ENCODE measurements around the gene LSM14B. TPM values are rescaled to one million over a fixed set of nuclear protein-coding genes. Genes with fewer than 3 reads are reported as not detected.
A peak's percentile ranks its signal among the peaks of the same experiment; 100 is the strongest.

The LSM14B gene
- total RNA-seq, 2 donors from 2014 or later: 26.1 to 26.8 TPM

DNA sequence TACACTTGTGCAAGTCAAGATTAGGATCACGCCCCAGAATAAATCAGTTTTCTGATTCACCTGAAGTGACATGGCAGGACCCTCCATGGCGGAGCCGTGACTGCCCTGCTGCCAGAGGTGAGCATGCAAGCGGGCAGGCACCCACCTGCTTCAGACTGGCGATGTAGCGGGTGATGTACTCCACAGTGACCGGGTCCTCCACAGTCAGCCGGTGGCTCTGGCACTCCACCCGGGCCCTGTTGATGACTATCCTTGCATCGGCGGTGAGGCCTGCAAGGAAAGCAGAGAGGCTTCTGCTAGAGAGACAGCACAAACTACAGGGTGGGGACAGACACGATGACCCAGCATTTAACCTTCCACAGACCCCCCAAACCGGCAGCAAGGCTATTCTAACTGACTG, 17.4 kb downstream of the LSM14B start:
- H3K36me3 ChIP-seq: peaks cover 63% of the 10 kb centered on the region
- no peak overlapping the region for H3K4me3 ChIP-seq
- H3K9me3 ChIP-seq: no peaks in the 10 kb centered on the region
- H3K27ac ChIP-seq: no peak overlapping the region
- no peak for DNase-seq (ENCODE audit: low spot score)
- TF ChIP-seq, protein P1, sequence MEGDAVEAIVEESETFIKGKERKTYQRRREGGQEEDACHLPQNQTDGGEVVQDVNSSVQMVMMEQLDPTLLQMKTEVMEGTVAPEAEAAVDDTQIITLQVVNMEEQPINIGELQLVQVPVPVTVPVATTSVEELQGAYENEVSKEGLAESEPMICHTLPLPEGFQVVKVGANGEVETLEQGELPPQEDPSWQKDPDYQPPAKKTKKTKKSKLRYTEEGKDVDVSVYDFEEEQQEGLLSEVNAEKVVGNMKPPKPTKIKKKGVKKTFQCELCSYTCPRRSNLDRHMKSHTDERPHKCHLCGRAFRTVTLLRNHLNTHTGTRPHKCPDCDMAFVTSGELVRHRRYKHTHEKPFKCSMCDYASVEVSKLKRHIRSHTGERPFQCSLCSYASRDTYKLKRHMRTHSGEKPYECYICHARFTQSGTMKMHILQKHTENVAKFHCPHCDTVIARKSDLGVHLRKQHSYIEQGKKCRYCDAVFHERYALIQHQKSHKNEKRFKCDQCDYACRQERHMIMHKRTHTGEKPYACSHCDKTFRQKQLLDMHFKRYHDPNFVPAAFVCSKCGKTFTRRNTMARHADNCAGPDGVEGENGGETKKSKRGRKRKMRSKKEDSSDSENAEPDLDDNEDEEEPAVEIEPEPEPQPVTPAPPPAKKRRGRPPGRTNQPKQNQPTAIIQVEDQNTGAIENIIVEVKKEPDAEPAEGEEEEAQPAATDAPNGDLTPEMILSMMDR (IDR thresholded peaks at IDR 0.05): no peak
- peaks cover 0 to 35% of the 10 kb centered on the region in 2 donors for H3K4me1 ChIP-seq
- H3K27me3 ChIP-seq: no peaks in the 10 kb centered on the region

DNA sequence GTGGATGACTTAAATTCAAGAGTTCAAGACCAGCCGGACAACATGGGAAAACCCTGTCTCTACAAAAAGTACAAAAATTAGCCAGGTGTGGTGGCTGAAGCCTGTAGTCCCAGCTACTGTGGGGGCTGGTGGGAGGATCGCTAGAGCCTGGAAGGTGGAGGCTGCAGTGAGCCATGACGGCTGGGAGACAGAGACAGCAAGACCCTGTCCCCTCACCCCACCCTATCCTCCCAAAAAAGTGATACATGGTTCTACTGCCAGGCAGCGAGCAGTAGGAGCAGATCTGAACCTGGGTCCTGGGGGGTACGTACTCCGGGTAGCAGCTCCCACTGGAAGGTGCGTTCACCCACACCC, 18.7 kb downstream of the LSM14B start:
- no peak for DNase-seq (ENCODE audit: low spot score)
- TF ChIP-seq, protein P1 (IDR thresholded peaks at IDR 0.05): no peak
- Histone ChIP-seq H3K36me3 (peaks cover 49% of the 10 kb centered on the region), H3K27ac (peak overlapping the region; percentile 89 to 96), H3K4me3 (no peak overlapping the region), H3K4me1 (peaks cover 0 to 42% of the 10 kb centered on the region in 2 donors), H3K9me3 (no peaks in the 10 kb centered on the region), H3K27me3 (no peaks in the 10 kb centered on the region)

DNA sequence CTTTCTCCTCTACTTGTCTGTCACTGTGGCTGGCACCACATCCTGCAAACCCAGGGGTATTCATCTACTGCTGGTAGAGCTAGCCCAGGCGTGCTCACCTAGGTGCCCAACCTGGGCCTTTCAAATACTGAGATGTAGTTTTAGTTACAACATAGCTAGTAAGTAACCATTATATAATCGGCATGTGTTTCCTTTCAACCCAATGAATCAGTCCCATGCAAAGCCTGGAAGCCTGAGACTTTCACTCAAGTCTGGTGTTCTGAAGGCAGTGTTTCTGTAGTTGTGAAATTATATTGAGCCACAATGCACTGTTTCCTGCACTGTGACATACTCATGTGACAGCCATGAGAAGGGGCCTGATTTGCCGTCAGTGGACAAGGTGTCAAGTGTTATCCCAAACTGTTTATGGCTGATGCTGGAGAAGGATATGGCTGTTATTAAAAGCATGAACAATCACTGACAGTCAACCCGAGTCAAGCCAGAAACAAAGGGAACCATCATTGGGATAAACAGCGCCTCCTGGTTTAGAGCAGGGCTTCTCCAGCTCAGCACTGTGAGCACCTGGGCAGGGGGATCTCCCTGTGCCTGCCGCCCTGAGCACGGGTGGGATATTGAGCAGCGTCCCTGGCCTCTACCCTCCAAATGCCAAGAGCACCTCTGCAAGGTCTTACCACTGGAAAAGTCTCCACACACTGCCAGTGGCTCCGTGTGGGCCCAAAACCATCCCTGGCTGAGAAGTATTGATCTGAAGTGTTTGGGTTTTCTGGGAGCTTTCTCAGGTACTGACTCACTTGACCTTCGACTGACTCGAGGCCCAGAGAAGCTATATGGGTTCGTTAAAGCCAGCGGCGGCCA, 19.3 kb downstream of the LSM14B start:
- H3K27ac ChIP-seq: peak overlapping the region; percentile 89 to 96
- no peak for DNase-seq (ENCODE audit: low spot score)
- H3K27me3 ChIP-seq: no peaks in the 10 kb centered on the region
- peaks cover 43% of the 10 kb centered on the region for H3K36me3 ChIP-seq
- peak overlapping the region; percentile 85 to 92 for H3K4me3 ChIP-seq
- no peaks in the 10 kb centered on the region for H3K9me3 ChIP-seq
- H3K4me1 ChIP-seq: peaks cover 0 to 42% of the 10 kb centered on the region in 2 donors
- TF ChIP-seq, protein P1 (IDR thresholded peaks at IDR 0.05): peak in 1 of 2 donors; percentile 46

DNA sequence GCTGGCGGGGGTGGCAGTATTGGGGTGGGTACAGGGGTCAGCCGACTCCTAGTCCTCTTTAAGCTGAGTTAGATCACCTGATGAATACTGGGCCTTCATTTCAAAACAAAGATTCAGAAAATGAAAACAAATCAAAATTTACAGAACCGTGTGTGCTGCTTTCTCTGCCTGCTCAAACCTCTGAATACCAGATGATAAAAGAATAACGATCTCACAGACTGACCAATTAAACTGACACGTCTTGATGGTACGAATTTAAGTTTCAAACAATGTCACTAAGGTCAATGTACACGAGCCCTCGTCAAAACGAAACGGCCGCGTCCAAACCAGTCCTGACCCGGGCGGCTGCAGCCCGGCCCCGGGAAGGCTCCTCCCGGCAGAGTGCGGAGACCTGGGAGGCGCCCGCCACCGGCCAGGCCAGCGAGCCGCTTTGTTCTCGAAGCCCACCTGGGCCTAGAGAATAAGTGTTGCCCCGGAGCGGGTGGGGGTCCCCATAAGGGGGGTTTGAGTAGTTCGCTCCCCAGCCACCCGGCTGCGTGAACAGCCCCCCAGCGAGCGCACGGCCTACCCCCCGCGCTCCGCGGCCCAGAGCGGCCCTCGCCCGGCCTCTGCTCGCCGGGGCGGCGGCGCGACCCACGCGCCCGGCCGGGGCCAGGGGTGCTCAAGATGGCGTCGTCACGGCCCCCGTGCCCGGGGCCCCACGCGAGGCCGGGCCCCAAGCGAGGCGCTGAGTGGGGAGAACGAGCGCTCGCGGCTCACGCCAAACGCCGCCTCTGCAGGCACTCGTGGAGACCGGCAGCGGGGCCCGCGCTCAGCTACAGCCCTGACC, 20.2 kb downstream of the LSM14B start:
- Histone ChIP-seq H3K4me1 (peaks cover 0 to 46% of the 10 kb centered on the region in 2 donors), H3K27me3 (no peaks in the 10 kb centered on the region)
- DNase-seq (ENCODE audit: low spot score): no peak

DNA sequence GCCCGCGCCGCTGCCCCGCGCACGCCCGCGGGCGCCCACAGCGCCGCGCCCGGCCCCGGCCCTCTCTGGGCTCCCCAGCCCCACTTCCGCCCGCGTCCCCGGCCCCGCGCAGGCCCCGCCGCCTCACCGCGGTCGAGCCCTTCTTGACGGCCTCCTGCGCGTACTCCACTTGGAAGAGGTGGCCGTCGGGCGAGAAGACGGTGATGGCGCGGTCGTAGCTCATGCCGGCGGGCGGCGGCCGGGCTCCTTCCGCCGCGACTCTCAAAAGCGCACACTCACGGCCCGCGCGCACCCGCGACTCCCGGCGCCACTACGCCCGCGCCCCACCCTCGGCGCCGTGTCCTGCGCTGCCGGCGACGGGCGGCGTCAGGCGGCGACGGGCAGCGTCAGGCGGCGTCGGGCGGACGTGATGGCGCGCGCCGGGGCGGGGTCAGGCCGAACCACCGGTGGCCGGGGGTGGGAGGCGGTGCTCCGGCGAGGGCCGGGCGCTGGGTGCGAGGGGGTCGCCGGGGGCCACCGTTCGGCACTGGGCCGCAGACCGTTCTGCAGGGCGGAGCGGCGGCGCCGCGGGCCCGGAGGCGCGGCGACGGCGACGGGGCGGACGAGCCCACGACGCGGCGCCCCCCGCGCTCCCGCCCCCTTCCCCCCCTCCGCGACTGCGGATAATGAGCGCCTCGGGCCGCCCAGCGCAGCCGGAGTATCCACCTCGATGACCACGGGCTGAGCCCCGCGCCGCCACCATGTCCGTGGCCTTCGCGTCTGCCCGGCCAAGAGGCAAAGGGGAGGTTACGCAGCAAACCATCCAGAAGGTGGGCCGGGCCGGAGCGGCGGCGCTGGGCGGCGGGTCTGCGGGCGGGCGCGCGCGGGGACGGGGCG, 21.0 kb downstream of the LSM14B start, which contains the start of the genes PSMA7 and SS18L1:
TSS of gene PSMA7 (minus strand) at position 314 of the 876 bp plus-strand sequence. CDS start at position 223, 91 bp downstream.
TSS of gene SS18L1 (plus strand) at position 689 of the 876 bp plus-strand sequence. CDS start at position 741, 52 bp downstream.
- no peaks in the 10 kb centered on the region for H3K27me3 ChIP-seq
- peak; percentile 86 for DNase-seq (ENCODE audit: low spot score)
- H3K4me1 ChIP-seq: peaks cover 0 to 46% of the 10 kb centered on the region in 2 donors
- no peaks in the 10 kb centered on the region for H3K9me3 ChIP-seq
- H3K27ac ChIP-seq: peak within 1 kb of the TSS; percentile 89 to 96
- TF ChIP-seq, protein P1 (IDR thresholded peaks at IDR 0.05): no peak
- H3K4me3 ChIP-seq: peak within 1 kb of the TSS; percentile 85 to 92
- H3K36me3 ChIP-seq: peaks cover 26% of the 10 kb centered on the region

More for the DNA sequence above, 20.2 kb downstream of the LSM14B start:
- Histone ChIP-seq H3K4me3 (peak overlapping the region; percentile 85 to 92), H3K27ac (peak overlapping the region; percentile 89 to 96), H3K36me3 (peaks cover 35% of the 10 kb centered on the region), H3K9me3 (no peaks in the 10 kb centered on the region)
- TF ChIP-seq, protein P1 (IDR thresholded peaks at IDR 0.05): no peak

Measured in right atrium auricular region (tissue), 2 donors.